ENCODE results near the gene ABLIM1.

ABLIM1 gene

GRCh38 chr10:114631666-114632417 lies 26.2 kb downstream of the ABLIM1 start (continued):
- TF ChIP-seq ZNF10 (tag by site-specific recombination; IDR thresholded peaks at IDR 0.05) (no peak), GLI2 (tag by site-specific recombination; IDR thresholded peaks at IDR 0.05; ENCODE audit: borderline replicate concordance, low read depth) (no peak), ZNF112 (tag by site-specific recombination; IDR thresholded peaks at IDR 0.05) (no peak), HIC1 (tag by site-specific recombination; IDR thresholded peaks at IDR 0.05) (peak; percentile 54; the same call in 1 of the 2 replicates), ZNF501 (tag by site-specific recombination; IDR thresholded peaks at IDR 0.05) (peak; percentile 49; the same call in 1 of the 2 replicates), ZFP41 (tag by site-specific recombination; IDR thresholded peaks at IDR 0.05; ENCODE audit: borderline replicate concordance) (no peak), HOXD13 (CRISPR knock-in tag; IDR thresholded peaks at IDR 0.05; ENCODE audit: borderline replicate concordance) (no peak), ZNF48 (tag by site-specific recombination; IDR thresholded peaks at IDR 0.05) (no peak), KLF10 (tag by site-specific recombination; IDR thresholded peaks at IDR 0.05) (0 out of 2 replicates have a peak, but pooled peaks have one; percentile 31), ZNF830 (tag by site-specific recombination; IDR thresholded peaks at IDR 0.05; ENCODE audit: low read depth) (no peak), ZNF600 (tag by site-specific recombination; IDR thresholded peaks at IDR 0.05) (no peak; the same call in 1 of the 2 replicates), GFI1B (tag by site-specific recombination; IDR thresholded peaks at IDR 0.05) (no peak), ZNF221 (tag by site-specific recombination; IDR thresholded peaks at IDR 0.05; ENCODE audit: borderline replicate concordance) (no peak), ZNF174 (tag by site-specific recombination; IDR thresholded peaks at IDR 0.05) (no peak), ZNF341 (tag by site-specific recombination; IDR thresholded peaks at IDR 0.05; ENCODE audit: low read depth) (peak; percentile 53; the same call in 1 of the 2 replicates), ZNF580 (tag by site-specific recombination; IDR thresholded peaks at IDR 0.05) (no peak), ZNF24 (tag by site-specific recombination; IDR thresholded peaks at IDR 0.05) (no peak), PRDM1 (tag by site-specific recombination; IDR thresholded peaks at IDR 0.05) (no peak), BCL11A (tag by site-specific recombination; IDR thresholded peaks at IDR 0.05; ENCODE audit: low read depth) (no peak), ZNF747 (tag by site-specific recombination; IDR thresholded peaks at IDR 0.05) (no peak)
- TF ChIP-seq, protein P1, sequence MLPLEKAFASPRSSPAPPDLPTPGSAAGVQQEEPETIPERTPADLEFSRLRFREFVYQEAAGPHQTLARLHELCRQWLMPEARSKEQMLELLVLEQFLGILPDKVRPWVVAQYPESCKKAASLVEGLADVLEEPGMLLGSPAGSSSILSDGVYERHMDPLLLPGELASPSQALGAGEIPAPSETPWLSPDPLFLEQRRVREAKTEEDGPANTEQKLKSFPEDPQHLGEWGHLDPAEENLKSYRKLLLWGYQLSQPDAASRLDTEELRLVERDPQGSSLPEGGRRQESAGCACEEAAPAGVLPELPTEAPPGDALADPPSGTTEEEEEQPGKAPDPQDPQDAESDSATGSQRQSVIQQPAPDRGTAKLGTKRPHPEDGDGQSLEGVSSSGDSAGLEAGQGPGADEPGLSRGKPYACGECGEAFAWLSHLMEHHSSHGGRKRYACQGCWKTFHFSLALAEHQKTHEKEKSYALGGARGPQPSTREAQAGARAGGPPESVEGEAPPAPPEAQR (tag by site-specific recombination; IDR thresholded peaks at IDR 0.05), result no peak
- TF ChIP-seq, protein P2, sequence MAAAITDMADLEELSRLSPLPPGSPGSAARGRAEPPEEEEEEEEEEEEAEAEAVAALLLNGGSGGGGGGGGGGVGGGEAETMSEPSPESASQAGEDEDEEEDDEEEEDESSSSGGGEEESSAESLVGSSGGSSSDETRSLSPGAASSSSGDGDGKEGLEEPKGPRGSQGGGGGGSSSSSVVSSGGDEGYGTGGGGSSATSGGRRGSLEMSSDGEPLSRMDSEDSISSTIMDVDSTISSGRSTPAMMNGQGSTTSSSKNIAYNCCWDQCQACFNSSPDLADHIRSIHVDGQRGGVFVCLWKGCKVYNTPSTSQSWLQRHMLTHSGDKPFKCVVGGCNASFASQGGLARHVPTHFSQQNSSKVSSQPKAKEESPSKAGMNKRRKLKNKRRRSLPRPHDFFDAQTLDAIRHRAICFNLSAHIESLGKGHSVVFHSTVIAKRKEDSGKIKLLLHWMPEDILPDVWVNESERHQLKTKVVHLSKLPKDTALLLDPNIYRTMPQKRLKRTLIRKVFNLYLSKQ (tag by site-specific recombination; IDR thresholded peaks at IDR 0.05; ENCODE audit: borderline replicate concordance), result no peak
- TF ChIP-seq, protein P3, sequence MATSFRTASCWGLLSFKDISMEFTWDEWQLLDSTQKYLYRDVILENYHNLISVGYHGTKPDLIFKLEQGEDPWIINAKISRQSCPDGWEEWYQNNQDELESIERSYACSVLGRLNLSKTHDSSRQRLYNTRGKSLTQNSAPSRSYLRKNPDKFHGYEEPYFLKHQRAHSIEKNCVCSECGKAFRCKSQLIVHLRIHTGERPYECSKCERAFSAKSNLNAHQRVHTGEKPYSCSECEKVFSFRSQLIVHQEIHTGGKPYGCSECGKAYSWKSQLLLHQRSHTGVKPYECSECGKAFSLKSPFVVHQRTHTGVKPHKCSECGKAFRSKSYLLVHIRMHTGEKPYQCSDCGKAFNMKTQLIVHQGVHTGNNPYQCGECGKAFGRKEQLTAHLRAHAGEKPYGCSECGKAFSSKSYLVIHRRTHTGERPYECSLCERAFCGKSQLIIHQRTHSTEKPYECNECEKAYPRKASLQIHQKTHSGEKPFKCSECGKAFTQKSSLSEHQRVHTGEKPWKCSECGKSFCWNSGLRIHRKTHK (tag by site-specific recombination; IDR thresholded peaks at IDR 0.05), result no peak
- TF ChIP-seq, protein P4, sequence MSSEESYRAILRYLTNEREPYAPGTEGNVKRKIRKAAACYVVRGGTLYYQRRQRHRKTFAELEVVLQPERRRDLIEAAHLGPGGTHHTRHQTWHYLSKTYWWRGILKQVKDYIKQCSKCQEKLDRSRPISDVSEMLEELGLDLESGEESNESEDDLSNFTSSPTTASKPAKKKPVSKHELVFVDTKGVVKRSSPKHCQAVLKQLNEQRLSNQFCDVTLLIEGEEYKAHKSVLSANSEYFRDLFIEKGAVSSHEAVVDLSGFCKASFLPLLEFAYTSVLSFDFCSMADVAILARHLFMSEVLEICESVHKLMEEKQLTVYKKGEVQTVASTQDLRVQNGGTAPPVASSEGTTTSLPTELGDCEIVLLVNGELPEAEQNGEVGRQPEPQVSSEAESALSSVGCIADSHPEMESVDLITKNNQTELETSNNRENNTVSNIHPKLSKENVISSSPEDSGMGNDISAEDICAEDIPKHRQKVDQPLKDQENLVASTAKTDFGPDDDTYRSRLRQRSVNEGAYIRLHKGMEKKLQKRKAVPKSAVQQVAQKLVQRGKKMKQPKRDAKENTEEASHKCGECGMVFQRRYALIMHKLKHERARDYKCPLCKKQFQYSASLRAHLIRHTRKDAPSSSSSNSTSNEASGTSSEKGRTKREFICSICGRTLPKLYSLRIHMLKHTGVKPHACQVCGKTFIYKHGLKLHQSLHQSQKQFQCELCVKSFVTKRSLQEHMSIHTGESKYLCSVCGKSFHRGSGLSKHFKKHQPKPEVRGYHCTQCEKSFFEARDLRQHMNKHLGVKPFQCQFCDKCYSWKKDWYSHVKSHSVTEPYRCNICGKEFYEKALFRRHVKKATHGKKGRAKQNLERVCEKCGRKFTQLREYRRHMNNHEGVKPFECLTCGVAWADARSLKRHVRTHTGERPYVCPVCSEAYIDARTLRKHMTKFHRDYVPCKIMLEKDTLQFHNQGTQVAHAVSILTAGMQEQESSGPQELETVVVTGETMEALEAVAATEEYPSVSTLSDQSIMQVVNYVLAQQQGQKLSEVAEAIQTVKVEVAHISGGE (tag by site-specific recombination; conservative IDR thresholded peaks at IDR 0.05; ENCODE audit: low read depth), result no peak
- TF ChIP-seq, protein P5, sequence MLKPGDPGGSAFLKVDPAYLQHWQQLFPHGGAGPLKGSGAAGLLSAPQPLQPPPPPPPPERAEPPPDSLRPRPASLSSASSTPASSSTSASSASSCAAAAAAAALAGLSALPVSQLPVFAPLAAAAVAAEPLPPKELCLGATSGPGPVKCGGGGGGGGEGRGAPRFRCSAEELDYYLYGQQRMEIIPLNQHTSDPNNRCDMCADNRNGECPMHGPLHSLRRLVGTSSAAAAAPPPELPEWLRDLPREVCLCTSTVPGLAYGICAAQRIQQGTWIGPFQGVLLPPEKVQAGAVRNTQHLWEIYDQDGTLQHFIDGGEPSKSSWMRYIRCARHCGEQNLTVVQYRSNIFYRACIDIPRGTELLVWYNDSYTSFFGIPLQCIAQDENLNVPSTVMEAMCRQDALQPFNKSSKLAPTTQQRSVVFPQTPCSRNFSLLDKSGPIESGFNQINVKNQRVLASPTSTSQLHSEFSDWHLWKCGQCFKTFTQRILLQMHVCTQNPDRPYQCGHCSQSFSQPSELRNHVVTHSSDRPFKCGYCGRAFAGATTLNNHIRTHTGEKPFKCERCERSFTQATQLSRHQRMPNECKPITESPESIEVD (tag by site-specific recombination; IDR thresholded peaks at IDR 0.05), result no peak
- TF ChIP-seq, protein P6, sequence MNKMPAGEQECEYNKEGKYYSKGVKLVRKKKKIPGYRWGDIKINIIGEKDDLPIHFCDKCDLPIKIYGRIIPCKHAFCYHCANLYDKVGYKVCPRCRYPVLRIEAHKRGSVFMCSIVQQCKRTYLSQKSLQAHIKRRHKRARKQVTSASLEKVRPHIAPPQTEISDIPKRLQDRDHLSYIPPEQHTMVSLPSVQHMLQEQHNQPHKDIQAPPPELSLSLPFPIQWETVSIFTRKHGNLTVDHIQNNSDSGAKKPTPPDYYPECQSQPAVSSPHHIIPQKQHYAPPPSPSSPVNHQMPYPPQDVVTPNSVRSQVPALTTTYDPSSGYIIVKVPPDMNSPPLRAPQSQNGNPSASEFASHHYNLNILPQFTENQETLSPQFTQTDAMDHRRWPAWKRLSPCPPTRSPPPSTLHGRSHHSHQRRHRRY (tag by site-specific recombination; IDR thresholded peaks at IDR 0.05), result no peak
